Astrocyte (in vitro differentiated cells and primary cell): ENCODE data around the gene CATSPERB. TPM values are rescaled to one million over a fixed set of nuclear protein-coding genes. Genes with fewer than 3 reads are reported as not detected.

Experiments
- DNase-seq: peaks from one replicate; pipeline ENCODE4 v3.0.0-alpha.2; 2010; ENCODE audit warnings: low read depth
- FAIRE-seq: peaks from 2 replicates; lab custom pipeline; 2011; peaks lifted over from hg19 to GRCh38; lab: Jason Lieb, UNC
- H2AFZ ChIP-seq: 2 replicates; pipeline ENCODE4 v1.6.0; 2012; ENCODE audit warnings: low read depth, low read length, inconsistent platforms
- H3K27ac ChIP-seq: 2 replicates; pipeline ENCODE4 v1.5.1; 2011; ENCODE audit warnings: low read depth, low read length, inconsistent platforms
- H3K27me3 ChIP-seq: 2 replicates; pipeline ENCODE4 v1.6.0; 2011; ENCODE audit warnings: low read length, inconsistent platforms; ENCODE audit not compliant: insufficient read depth
- H3K36me3 ChIP-seq: 2 replicates; pipeline ENCODE4 v1.5.1; 2011; ENCODE audit warnings: low read length, inconsistent platforms; ENCODE audit not compliant: insufficient read depth
- H3K4me1 ChIP-seq: 2 replicates; pipeline ENCODE4 v1.5.1; 2011; ENCODE audit warnings: low read length, inconsistent platforms; ENCODE audit not compliant: insufficient read depth
- H3K4me2 ChIP-seq: 2 replicates; pipeline ENCODE4 v1.6.0; 2012; ENCODE audit warnings: low read length, inconsistent platforms
- H3K4me3 ChIP-seq: 2 replicates; pipeline ENCODE4 v1.5.1; 2011; ENCODE audit warnings: low read depth, mild to moderate bottlenecking, low read length, inconsistent platforms; ENCODE audit not compliant: insufficient read depth
- H3K79me2 ChIP-seq: 2 replicates; pipeline ENCODE4 v1.6.0; 2012; ENCODE audit warnings: mild to moderate bottlenecking, low read length, inconsistent platforms; ENCODE audit not compliant: insufficient read depth
- H3K9ac ChIP-seq: 2 replicates; pipeline ENCODE4 v1.6.0; 2012; ENCODE audit warnings: mild to moderate bottlenecking, low read length, inconsistent platforms
- H3K9me3 ChIP-seq: 2 replicates; pipeline ENCODE4 v1.5.1; 2012; ENCODE audit warnings: low read depth, mild to moderate bottlenecking, low read length, inconsistent platforms; ENCODE audit not compliant: insufficient read depth
- H4K20me1 ChIP-seq: 2 replicates; pipeline ENCODE4 v1.6.0; 2012; ENCODE audit warnings: low read length, inconsistent platforms; ENCODE audit not compliant: insufficient read depth
- H3K27ac Mint-ChIP-seq: one replicate; pipeline ENCODE4 v1.8.0; 2021; ENCODE audit warnings: mild to moderate bottlenecking, mixed read lengths; ENCODE audit not compliant: unreplicated experiment
- H3K27me3 Mint-ChIP-seq: one replicate; pipeline ENCODE4 v1.8.0; 2021; ENCODE audit warnings: low read depth, mixed read lengths; ENCODE audit not compliant: unreplicated experiment
- H3K36me3 Mint-ChIP-seq: one replicate; pipeline ENCODE4 v1.8.0; 2021; ENCODE audit warnings: low read depth, mixed read lengths; ENCODE audit not compliant: unreplicated experiment
- H3K4me1 Mint-ChIP-seq: one replicate; pipeline ENCODE4 v1.8.0; 2021; ENCODE audit warnings: low read depth, mixed read lengths; ENCODE audit not compliant: unreplicated experiment
- H3K4me3 Mint-ChIP-seq: one replicate; pipeline ENCODE4 v1.8.0; 2021; ENCODE audit warnings: mild to moderate bottlenecking, moderate library complexity, mixed read lengths; ENCODE audit not compliant: unreplicated experiment
- H3K9me3 Mint-ChIP-seq: one replicate; pipeline ENCODE4 v1.8.0; 2021; ENCODE audit warnings: mild to moderate bottlenecking, mixed read lengths; ENCODE audit not compliant: unreplicated experiment
- CTCF ChIP-seq: IDR thresholded peaks from 2 replicates; pipeline ENCODE4 v1.5.1; 2011; ENCODE audit warnings: low read depth, mild to moderate bottlenecking, inconsistent platforms, low read length, moderate library complexity; ENCODE audit not compliant: insufficient read depth
- EZH2 ChIP-seq: IDR thresholded peaks from 2 replicates; pipeline ENCODE4 v1.6.1; 2012; ENCODE audit warnings: mild to moderate bottlenecking, low read length, inconsistent platforms; ENCODE audit not compliant: insufficient read depth
- total RNA-seq: library from RNA; stranded (reverse); gene quantifications from 2 replicates; pipeline ENCODE4 v1.2.1, GENCODE V29; 2021

CATSPERB gene
- total RNA-seq, 1 donor from 2014 or later, result 0.11 TPM

- H3K4me1 ChIP-seq, result no peaks in the 10 kb centered on the region
- no peaks in the 10 kb centered on the region for H3K36me3 ChIP-seq
- DNase-seq (no peak), FAIRE-seq (no peak)
- no peaks in the 10 kb centered on the region for H3K9me3 ChIP-seq
- no peaks in the 10 kb centered on the region for H3K36me3 Mint-ChIP-seq
- H3K4me2 ChIP-seq, result no peak overlapping the region
- no peaks in the 10 kb centered on the region for H4K20me1 ChIP-seq
- no peak overlapping the region for H3K27ac ChIP-seq
- no peak overlapping the region for H3K27ac Mint-ChIP-seq
- H3K4me3 ChIP-seq, result no peak overlapping the region
- H3K4me1 Mint-ChIP-seq, result peaks cover 2% of the 10 kb centered on the region
- no peak overlapping the region for H3K9ac ChIP-seq
- no peaks in the 10 kb centered on the region for H3K27me3 Mint-ChIP-seq
- TF ChIP-seq EZH2 (no peak), CTCF (no peak)
- no peak overlapping the region for H3K4me3 Mint-ChIP-seq
- H3K9me3 Mint-ChIP-seq, result no peaks in the 10 kb centered on the region
- H3K79me2 ChIP-seq, result no peaks in the 10 kb centered on the region
- H3K27me3 ChIP-seq, result no peaks in the 10 kb centered on the region
- no peak overlapping the region for H2AFZ ChIP-seq
These were observed 42.5 kb upstream of the CATSPERB start for GRCh38 chr14:91774140-91775096.

GRCh38 chr14:91770185-91770584, 38.3 kb upstream of the CATSPERB start:
- H3K36me3 ChIP-seq, result no peaks in the 10 kb centered on the region
- H3K4me3 Mint-ChIP-seq, result no peak overlapping the region
- H3K36me3 Mint-ChIP-seq, result no peaks in the 10 kb centered on the region
- no peak overlapping the region for H3K4me3 ChIP-seq
- no peaks in the 10 kb centered on the region for H3K4me1 Mint-ChIP-seq
- H3K9me3 Mint-ChIP-seq, result no peaks in the 10 kb centered on the region
- H3K27ac ChIP-seq, result no peak overlapping the region
- H4K20me1 ChIP-seq, result no peaks in the 10 kb centered on the region
- no peak for DNase-seq
- no peak overlapping the region for H3K4me2 ChIP-seq
- no peak overlapping the region for H3K9ac ChIP-seq
- H3K79me2 ChIP-seq, result no peaks in the 10 kb centered on the region
- H3K27ac Mint-ChIP-seq, result no peak overlapping the region
- TF ChIP-seq EZH2, result no peak
- no peak for TF ChIP-seq CTCF
- H3K4me1 ChIP-seq, result no peaks in the 10 kb centered on the region
- FAIRE-seq, result no peak
- no peak overlapping the region for H2AFZ ChIP-seq
- no peaks in the 10 kb centered on the region for H3K9me3 ChIP-seq
- no peaks in the 10 kb centered on the region for H3K27me3 Mint-ChIP-seq
- H3K27me3 ChIP-seq, result no peaks in the 10 kb centered on the region
